Vein endothelial cell (primary cell): ENCODE measurements around the gene ARPP19. TPM values are rescaled to one million over a fixed set of nuclear protein-coding genes. Genes with fewer than 3 reads are reported as not detected.

Source experiments
- total RNA-seq: library from RNA; depleted of rRNA; stranded (reverse); fragments of >200 nt; gene quantifications from 2 replicates; pipeline ENCODE4 v1.2.3, GENCODE V29; 2012

Gene ARPP19
- total RNA-seq = 171 and 225 TPM in 2 replicates

DNA sequence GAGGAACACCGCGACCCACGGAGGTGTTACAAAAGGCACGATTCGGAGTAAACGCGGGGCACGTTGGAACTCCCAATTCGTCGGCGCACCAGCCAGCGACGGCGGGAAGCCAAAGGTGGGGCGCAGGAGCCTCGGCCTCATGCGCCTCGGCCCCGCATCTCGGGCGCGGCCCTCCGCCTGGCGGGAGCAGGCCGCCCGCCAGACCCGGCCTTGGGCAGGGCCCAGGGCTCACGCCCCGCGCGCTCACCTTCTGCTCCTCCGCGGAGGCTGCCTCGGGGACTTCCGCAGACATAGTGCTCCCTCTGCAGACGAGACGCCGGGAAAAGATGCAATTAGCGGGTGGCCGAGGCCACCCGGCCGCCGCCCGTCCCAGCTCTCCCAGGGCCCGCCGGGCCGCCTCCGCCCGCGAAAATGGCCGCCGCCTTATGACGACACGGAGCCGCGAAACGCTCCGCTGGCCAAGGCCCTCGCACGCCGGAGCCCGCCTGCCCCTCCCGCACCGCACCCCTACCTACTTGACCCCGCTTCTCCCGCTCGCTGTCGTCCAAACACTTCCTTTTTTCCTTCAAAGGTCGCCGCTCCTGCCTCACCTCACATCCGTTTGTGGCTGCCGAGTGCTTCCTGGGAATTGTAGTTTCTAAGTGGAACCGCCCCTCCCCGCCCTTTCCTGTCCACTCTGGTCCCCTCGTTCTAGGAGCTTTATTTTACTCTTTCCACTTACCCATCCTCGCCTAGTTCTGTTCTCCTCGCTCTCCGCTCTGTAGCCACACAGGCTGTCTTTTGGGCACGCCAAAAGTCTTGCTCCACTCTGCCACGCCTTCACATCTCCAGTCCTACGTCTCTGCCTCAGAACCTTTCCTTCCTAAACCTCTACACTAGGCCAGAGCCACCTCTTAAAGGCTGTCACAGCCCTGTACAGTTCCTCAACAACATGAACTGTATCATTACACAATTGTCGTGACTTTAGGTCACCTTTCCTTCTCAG lies at the start of gene ARPP19:
Gene ARPP19, minus strand, starts transcription at position 430 of the 985 bp plus-strand sequence. Its CDS starts 138 bp downstream, at position 292.

GRCh38 chr15:52528564-52529340 lies 40.1 kb downstream of the ARPP19 start, which contains the start of gene MYO5A:
Gene MYO5A (minus strand): TSS chr15:52528880. CDS start chr15:52528806, 74 bp downstream.

Other genes starting within 250 kb of the ARPP19 start
- 155 and 206 TPM in 2 replicates for gene MYO5A, start 40.1 kb downstream of the ARPP19 start, total RNA-seq
- 44.7 and 59.6 TPM in 2 replicates for gene ATOSA, start 110.4 kb upstream of the ARPP19 start, total RNA-seq
- not detected in 2 replicates for gene ONECUT1, start 221.3 kb upstream of the ARPP19 start, total RNA-seq